Chondrocyte (in vitro differentiated cells): ENCODE data around the gene POU2F1. TPM values are rescaled to one million over a fixed set of nuclear protein-coding genes. Genes with fewer than 3 reads are reported as not detected.

Experiments used
- DNase-seq: peaks from one replicate; pipeline ENCODE4 v3.0.0; 2021; ENCODE audit warnings: mixed read lengths, low spot score
- H3K27ac Mint-ChIP-seq: one replicate; pipeline ENCODE4 v1.8.0; 2021; ENCODE audit warnings: mild to moderate bottlenecking, moderate library complexity, mixed read lengths; ENCODE audit not compliant: unreplicated experiment
- H3K27me3 Mint-ChIP-seq: 2 replicates; pipeline ENCODE4 v1.8.0; 2021; ENCODE audit warnings: low read depth, mixed read lengths
- H3K36me3 Mint-ChIP-seq: 2 replicates; pipeline ENCODE4 v1.8.0; 2021; ENCODE audit warnings: low read depth, mixed read lengths
- H3K4me1 Mint-ChIP-seq: 2 replicates; pipeline ENCODE4 v1.8.0; 2021; ENCODE audit warnings: low read depth, mild to moderate bottlenecking, mixed read lengths
- H3K4me3 Mint-ChIP-seq: one replicate; pipeline ENCODE4 v1.8.0; 2021; ENCODE audit warnings: mild to moderate bottlenecking, moderate library complexity, mixed read lengths; ENCODE audit not compliant: unreplicated experiment
- H3K9me3 Mint-ChIP-seq: 2 replicates; pipeline ENCODE4 v1.8.0; 2021; ENCODE audit warnings: low read depth, mixed read lengths
- total RNA-seq: library from RNA; stranded (reverse); gene quantifications from 3 replicates; pipeline ENCODE4 v1.2.1, GENCODE V29; 2021
- TF ChIP-seq, protein P1 (sequence below): fragments of 200-600 bp; sonication (generic); IDR thresholded peaks from 2 replicates; pipeline ENCODE4 v1.5.0; 2021; ENCODE audit warnings: antibody characterized with exemption, mild to moderate bottlenecking, moderate library complexity

POU2F1 gene
- total RNA-seq, 1 donor from 2014 or later: 13.2 TPM

- H3K4me3 Mint-ChIP-seq: no peak overlapping the region
These were observed 71.0 kb downstream of the POU2F1 start for GRCh38 chr1:167291539-167292185.

GRCh38 chr1:167292216-167292615, 71.5 kb downstream of the POU2F1 start:
- no peak overlapping the region for H3K4me3 Mint-ChIP-seq
- no peaks in the 10 kb centered on the region for H3K27me3 Mint-ChIP-seq
- DNase-seq: no peak
- H3K9me3 Mint-ChIP-seq: peaks cover 3% of the 10 kb centered on the region
- peaks cover 11% of the 10 kb centered on the region for H3K4me1 Mint-ChIP-seq
- TF ChIP-seq, protein P1, sequence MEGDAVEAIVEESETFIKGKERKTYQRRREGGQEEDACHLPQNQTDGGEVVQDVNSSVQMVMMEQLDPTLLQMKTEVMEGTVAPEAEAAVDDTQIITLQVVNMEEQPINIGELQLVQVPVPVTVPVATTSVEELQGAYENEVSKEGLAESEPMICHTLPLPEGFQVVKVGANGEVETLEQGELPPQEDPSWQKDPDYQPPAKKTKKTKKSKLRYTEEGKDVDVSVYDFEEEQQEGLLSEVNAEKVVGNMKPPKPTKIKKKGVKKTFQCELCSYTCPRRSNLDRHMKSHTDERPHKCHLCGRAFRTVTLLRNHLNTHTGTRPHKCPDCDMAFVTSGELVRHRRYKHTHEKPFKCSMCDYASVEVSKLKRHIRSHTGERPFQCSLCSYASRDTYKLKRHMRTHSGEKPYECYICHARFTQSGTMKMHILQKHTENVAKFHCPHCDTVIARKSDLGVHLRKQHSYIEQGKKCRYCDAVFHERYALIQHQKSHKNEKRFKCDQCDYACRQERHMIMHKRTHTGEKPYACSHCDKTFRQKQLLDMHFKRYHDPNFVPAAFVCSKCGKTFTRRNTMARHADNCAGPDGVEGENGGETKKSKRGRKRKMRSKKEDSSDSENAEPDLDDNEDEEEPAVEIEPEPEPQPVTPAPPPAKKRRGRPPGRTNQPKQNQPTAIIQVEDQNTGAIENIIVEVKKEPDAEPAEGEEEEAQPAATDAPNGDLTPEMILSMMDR: no peak
- no peaks in the 10 kb centered on the region for H3K36me3 Mint-ChIP-seq
- no peak overlapping the region for H3K27ac Mint-ChIP-seq

More at GRCh38 chr1:167291539-167292185, 71.0 kb downstream of the POU2F1 start:
- no peaks in the 10 kb centered on the region for H3K36me3 Mint-ChIP-seq
- no peak for DNase-seq
- peaks cover 3% of the 10 kb centered on the region for H3K9me3 Mint-ChIP-seq
- TF ChIP-seq, protein P1: no peak
- H3K4me1 Mint-ChIP-seq: peaks cover 11% of the 10 kb centered on the region
- no peaks in the 10 kb centered on the region for H3K27me3 Mint-ChIP-seq
- H3K27ac Mint-ChIP-seq: no peak overlapping the region

DNA sequence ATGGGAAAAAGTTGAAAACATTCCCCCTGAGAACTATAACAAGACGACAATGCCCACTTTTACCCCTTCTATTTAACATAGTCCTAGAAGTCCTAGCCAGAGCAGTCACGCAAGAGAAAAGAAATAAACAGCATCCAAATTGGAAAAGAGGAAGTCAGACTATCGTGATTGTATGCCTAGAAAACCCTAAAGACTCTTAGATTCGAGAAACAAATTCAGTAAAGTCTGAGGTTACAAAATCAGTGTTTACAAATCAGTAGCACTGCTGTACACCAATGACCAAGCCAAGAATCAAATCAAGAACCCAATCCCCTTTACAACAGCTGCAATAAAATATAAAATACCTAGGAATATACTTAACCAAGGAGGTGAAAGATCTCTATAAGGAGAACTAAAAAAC, 72.4 kb downstream of the POU2F1 start:
- peaks cover 3% of the 10 kb centered on the region for H3K9me3 Mint-ChIP-seq
- TF ChIP-seq, protein P1: no peak
- no peak for DNase-seq
- no peak overlapping the region for H3K27ac Mint-ChIP-seq
- no peaks in the 10 kb centered on the region for H3K27me3 Mint-ChIP-seq
- peaks cover 15% of the 10 kb centered on the region for H3K4me1 Mint-ChIP-seq
- H3K4me3 Mint-ChIP-seq: no peak overlapping the region
- no peaks in the 10 kb centered on the region for H3K36me3 Mint-ChIP-seq

- no peak overlapping the region for H3K4me3 Mint-ChIP-seq
- H3K27me3 Mint-ChIP-seq: no peaks in the 10 kb centered on the region
- peaks cover 15% of the 10 kb centered on the region for H3K4me1 Mint-ChIP-seq
- no peak overlapping the region for H3K27ac Mint-ChIP-seq
- H3K36me3 Mint-ChIP-seq: no peaks in the 10 kb centered on the region
- TF ChIP-seq, protein P1: no peak
- peaks cover 3% of the 10 kb centered on the region for H3K9me3 Mint-ChIP-seq
- DNase-seq: no peak
These were observed 73.8 kb downstream of the POU2F1 start for GRCh38 chr1:167294528-167294927.

DNA sequence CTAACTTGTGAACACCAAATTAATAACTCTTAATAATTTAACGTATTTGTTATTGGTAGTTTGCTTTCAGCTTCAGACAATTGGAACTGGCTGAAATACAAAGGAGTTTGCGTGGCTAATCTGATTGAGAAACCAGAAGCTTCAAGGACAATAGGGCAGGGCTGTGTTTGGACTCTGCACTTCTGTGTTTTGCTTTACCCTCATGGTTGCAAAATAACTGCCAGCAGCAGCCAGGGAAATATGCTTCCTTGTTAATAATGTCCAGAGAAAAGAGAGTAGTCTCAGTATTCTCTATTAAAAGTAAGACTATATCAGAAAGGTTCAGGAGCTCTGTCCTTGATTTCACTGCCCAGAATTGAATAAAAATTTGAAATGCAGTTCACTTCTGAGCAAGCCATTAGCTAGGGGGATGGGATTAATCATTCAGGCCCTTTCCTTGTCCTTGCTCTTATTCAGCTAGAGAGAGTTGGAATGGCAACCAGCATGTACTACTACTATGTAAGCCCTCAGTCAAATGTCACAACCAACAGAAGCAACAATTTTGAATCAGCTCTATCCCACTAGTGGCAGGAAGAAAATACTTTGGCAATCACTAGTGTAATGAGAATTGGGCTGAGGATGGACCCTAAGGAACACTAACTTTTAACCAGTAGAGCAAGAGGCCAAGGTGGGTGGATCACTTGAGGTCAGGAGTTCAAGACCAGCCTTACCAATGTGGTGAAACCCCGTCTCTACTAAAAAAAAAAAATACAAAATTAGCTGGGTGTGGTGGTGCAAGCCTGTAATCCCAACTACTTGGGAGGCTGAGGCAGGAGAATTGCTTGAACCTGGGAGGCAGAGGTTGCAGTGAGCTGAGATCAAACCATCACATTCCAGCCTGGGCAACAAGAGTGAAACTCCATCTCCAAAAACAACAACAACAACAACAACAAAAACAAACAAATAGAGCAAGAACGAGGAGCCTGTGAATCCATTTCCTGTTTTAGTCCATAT, 76.8 kb downstream of the POU2F1 start:
- Mint-ChIP-seq H3K4me1 (peaks cover 4% of the 10 kb centered on the region), H3K4me3 (no peak overlapping the region), H3K27ac (no peak overlapping the region), H3K27me3 (no peaks in the 10 kb centered on the region), H3K36me3 (no peaks in the 10 kb centered on the region), H3K9me3 (peaks cover 3% of the 10 kb centered on the region)
- TF ChIP-seq, protein P1: no peak
- DNase-seq: no peak
